Camera-type eye (tissue), 1 donor: ENCODE data around the gene CCDC3. TPM values are rescaled to one million over a fixed set of nuclear protein-coding genes. Genes with fewer than 3 reads are reported as not detected.

ENCODE experiments used
- total RNA-seq: library from RNA; depleted of rRNA; stranded (reverse); fragments of >200 nt; gene quantifications from one replicate; pipeline ENCODE4 v1.2.3, GENCODE V29; 2014

Gene CCDC3
- total RNA-seq, result 13.0 TPM

GRCh38 chr10:13001041-13001886 is at the start of gene CCDC3:
TSS of gene CCDC3 (minus strand) at chr10:13001713. CDS start at chr10:13001570, 143 bp downstream.

Other genes starting within 250 kb of the CCDC3 start
- gene OPTN, start 98.5 kb upstream of the CCDC3 start, total RNA-seq, result 39.9 TPM
- 4.1 TPM for gene MCM10, start 159.8 kb upstream of the CCDC3 start, total RNA-seq
- not detected for gene UCMA, start 232.7 kb upstream of the CCDC3 start, total RNA-seq